ENCODE data around the gene YDJC.
"Not testable (repeated sequence)": the region's sequence is repeated elsewhere in the genome, so short reads cannot be mapped to it uniquely, and the experiment has no call there.

Gene YDJC

DNA sequence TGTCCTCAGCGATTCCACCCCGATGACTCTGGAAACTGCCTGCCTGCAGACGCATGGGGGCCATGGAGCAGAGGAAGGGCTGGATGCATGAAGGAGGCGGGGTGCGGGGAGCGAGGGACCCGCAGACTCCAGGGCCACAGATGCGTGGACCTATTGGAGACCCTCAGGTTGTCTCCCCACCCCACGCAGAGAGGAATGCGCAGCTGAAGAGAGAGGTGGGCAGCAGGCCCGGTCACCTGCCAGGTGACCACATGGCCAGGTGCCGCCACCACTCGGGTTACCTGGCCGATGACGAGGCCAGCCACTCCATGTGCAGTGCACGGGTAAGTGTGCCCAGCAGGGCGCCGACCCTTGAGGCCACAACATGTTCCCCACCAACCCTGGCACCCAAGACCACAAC, 3.1 kb upstream of the YDJC start:
- DNase-seq (ENCODE audit: low read depth in 2 of 2, low spot score in 1 of 2) = no peak

DNA sequence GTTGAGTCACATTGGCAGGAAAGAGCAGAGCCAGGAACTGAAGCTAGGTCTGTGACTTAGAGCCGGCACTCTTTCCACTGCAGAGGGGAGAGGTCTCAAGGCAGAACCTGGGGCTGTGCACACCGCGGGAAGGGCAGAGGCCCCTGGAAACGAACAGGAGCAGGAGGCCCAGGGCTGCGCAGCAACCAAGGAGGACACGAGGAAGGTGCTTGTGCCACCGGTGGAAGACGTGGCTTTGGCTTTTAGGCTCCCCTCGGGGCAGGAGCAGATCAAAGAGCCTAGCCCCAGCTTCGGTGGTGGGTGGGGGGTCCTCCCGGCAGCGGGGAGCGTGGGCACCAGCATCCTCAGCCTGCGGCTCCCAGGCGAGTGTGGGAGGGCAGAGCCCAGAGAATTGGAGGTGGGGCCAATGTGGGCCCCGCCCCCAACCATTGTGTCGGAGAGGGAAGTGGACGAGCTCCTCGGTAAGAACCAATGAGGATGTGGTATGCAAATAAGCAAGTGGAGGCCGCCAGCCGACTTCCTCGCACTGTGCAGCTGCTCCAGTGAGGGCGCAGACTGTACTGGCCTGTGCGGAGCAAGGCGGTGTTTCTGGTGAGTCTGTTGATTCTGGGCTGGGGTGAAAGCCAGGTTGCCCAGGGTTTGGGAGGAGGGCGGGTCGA, 2.5 kb upstream of the YDJC start, which contains the start of gene CCDC116:
Gene CCDC116, plus strand, starts transcription at position 524 of the 659 bp plus-strand sequence. CDS start 422 bp downstream, outside the sequence.
- peak in 1 of 2 donors; percentile 41 for DNase-seq (ENCODE audit: low read depth in 2 of 2, low spot score in 1 of 2)

DNA sequence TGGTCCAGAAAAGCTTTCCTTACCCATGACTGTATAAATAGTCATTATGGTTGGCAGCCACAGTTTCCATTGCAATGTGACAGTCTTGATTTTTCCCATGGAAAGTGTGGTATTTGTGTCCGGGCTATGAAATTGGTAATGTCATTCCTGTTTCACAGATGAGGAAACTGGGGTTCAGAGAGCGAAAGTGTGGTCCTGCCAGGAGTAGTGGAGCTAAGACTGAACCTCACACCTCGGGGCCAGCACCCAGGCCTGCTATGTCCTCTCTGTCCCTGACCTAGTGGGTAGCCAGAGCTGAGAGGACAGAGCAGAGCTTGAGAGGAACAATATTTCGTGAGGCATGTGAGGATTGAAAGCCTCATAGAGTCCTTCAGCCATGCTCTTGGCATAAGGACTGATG, 1.2 kb upstream of the YDJC start:
- DNase-seq (ENCODE audit: low read depth in 2 of 2, low spot score in 1 of 2) = no peak

DNA sequence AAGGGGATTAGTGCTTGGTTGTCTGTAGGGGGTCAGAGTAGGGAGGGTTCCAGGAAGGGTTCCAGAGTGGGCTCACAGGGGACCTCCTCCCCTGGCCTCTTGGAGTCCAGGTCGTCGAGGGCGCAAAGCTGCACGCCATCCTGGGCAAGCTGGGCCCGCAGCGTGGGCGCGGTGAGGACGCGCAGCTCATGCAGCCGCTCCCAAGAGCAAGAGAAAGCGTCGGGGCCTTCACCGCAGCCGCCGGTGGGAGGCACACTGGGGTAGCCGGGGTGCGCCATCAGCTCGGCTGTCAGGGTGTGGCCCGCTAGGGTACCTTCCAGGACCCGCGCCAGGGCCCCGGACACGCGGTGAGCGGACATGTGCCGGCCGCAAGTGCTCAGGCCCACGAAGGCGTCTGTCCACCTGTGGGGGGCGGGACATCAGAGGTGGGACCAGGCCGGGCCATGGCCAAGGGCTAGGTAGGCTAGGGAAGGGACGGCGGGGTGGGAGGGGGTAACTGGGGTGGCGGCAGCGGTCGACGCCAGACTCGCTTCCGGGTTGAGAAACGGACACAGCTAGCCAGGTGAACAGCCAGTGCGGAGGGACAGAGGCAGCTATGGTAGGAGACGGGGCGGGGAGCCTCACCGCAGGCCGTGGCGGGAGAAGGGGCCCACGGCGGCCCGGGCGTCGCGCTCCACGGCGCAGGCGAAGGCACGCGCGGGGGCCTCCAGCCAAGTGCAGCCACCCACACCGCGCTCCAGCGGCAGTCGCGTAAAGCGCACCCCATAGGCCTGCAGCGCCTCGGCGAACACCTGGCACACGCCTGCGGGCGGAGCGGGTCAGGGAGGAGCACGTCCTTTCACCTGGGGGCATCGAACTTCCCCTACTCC, 1.2 kb downstream of the YDJC start:
- no peak for DNase-seq (ENCODE audit: low read depth in 2 of 2, low spot score in 1 of 2)

DNA sequence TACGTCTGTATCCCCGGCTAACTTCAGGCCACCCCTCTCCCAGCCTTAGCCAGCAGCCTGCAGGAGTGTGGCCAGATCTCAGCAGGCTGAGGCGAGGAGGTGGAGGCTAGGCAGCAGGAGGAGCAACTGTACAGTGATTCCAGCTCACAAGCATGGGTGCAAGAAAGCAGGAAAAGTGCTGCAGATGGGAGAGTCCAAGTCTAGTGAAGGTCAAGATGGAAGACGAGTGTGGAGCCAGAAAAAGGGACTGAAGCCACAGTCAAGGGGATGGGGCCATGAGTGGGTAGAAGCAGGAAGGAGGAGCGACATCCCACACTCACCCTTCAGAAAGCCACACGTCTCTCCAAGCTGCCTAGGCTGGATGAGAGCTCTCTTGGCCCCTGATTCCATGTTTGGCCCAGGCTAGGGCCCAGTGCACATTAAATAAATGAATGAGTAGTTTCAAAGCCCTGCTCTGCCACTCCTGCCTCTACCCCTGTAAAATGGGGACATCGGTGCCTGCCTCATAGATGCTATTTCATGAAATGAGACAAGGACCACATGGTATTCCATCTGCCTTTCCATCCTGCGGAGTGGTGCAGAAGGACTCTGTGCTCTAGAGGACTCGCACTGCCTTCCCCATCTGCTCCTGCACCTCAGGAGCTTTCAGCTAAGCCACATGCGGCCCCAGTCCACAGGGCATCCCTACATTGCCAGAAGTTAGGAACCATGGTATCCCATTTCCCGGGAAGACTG, 2.9 kb downstream of the YDJC start:
- no peak for DNase-seq (ENCODE audit: low read depth in 2 of 2, low spot score in 1 of 2)

DNA sequence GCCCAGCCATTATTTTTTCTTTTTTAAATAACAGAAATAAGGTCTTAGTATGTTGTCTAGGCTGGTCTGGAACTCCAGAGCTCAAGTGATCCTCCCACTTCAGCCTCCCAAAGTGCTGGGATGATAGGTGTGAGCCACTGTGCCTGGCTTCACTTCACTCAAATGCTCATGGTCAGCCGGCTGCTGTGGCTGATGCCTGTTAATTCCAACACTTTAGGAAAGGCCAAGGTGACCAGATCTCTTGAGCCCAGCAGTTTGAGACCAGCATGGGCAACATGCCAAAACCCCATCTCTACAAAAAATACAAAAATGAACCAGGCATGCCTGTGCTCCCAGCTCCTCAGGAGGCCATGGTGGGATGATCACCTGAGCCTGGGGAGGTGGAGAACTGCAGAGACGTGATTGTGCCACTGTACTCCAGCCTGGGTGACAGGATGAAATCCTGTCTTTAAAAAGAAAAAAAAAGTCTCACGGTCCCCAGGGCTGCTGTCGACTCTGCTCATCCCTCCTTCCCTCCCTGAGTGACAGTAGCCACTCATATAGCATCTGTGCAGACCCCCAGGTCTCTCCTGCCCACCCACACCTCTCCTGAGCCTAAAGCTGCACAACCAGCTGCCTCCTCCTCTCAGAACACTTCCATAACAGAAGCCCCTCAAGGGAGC, 3.6 kb downstream of the YDJC start:
- no peak for DNase-seq (ENCODE audit: low read depth in 2 of 2, low spot score in 1 of 2)

DNA sequence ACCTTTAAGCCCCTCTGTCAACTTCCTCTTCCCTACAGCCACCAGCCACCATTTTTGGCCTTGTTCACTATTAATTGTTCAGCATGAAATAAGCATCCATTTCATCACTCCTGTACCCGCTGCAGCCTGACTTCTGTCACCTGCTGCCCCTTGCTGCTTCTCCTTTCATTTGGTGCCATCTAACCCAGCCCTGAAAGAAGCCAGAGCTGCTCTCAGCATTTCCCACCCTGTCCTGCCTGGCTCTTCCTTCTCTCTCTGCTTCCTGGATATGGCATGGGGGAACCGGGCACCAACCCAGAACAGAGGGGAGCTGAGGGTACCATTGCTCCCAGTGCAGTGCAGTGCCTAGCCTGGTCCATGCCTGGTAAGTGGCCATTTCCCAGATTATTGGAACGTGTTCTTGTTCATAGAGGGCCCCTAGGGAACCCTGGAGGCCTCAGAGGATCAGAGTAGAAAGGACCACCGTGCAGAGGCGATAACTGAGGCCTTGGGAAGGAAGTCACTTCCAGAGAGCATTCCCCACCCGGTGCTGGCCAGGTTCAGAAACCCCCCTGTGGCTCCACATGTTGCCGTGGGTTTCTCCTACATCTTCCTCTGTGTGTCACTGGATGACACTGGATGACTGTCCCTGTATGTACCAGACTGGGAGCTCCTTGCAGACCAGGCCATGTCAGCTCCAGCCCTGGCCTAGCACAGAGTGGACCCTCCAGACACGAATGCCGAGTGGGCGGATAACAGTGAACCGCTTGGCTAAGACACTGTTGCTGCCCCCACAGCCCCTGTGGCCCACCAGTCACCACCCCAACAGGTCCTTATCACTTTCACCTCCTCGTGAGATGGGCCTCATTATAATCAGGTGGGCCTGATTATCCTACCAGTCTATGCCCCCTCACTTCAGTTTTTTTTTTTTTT, 4.7 kb downstream of the YDJC start:
- DNase-seq (ENCODE audit: low read depth in 2 of 2, low spot score in 1 of 2) = no peak

DNA sequence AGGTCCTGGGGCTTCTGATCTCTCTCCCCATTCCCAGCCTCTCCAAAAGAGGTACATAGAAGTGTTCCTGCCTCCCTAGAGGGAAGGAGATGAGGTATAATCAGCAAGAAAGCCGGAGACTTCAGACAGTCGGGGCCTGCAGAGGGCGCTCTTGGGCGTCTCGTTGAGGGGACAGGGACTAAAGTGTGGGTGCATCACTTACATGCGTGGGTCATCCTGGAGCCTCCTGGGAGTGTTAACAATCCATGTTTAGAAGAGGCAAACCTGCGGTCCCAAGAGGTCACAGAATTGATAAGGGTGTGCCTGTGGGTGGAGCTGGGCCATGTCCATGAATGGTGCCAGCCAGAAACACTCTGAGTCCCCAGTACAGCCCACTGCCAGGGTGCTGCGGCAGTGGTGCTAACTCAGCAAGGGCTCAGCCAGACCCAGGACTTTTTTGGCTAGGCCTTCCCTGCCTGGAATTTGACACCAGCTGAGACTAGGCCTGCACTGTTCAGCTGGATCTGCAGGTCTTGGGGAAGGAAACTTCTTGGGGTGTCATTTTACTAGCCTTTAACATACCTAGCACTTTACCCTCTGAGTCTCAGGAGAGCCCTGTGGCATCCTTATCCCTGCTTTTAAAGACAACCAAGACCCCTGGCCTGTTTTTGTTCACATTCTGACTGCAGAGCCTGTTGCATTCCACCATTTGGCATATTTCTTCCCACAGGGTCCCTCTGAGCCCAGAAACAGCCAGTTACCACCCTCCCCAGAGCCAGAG, 5.5 kb downstream of the YDJC start:
- DNase-seq (ENCODE audit: low read depth in 2 of 2, low spot score in 1 of 2) = no peak

DNA sequence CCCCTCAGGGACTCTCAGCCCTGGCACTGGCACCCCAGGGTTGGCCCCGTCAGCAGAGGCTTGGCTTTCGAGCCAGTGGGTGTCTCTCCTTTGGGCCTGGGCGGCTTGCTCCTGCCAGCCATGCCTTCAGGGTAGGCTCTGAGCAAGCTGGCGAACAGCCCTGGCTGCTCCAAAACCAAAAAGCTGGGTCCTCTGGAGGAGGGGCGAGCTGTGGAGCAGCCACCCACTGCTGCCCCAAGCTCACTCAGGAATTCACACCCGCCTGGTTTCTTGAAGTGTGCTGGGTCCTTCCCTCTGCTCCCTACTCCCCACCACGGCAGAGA, 6.2 kb downstream of the YDJC start:
- DNase-seq (ENCODE audit: low read depth in 2 of 2, low spot score in 1 of 2) = no peak

DNA sequence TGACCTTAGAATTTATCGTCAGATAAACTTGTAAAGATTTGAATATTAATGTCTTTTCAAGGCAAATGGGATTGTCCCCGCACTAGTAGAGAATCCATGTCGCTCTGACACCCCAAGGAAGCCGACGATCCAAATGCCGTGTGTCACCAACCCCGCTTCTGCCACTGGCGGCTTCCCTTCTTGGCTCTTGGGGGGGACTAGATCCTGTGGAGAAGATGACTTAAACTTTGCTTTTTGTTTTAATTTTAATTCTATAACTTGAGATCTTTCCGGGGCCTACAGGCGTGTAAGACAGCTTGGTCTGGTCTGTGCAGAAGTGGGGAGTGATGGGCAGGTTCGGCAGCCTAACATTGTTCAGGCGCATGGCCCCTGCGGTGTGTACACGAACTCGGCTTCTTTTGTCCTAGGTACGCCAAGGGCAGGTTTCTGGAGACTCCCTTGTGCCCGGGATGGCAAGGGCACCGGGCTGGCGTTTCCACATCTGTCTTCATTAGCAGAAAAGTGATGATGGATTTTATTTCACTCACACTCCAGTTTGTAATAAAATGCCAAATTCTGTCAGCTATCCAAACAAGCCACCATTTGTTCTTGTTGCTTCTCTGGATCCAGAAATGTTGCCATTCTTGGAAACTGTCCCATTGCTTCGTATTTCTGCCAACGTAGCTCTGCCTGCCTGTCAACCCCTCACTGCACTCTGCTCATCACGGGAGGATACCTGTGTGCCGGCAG, 6.7 kb downstream of the YDJC start:
- DNase-seq (ENCODE audit: low read depth in 2 of 2, low spot score in 1 of 2) = no peak

DNA sequence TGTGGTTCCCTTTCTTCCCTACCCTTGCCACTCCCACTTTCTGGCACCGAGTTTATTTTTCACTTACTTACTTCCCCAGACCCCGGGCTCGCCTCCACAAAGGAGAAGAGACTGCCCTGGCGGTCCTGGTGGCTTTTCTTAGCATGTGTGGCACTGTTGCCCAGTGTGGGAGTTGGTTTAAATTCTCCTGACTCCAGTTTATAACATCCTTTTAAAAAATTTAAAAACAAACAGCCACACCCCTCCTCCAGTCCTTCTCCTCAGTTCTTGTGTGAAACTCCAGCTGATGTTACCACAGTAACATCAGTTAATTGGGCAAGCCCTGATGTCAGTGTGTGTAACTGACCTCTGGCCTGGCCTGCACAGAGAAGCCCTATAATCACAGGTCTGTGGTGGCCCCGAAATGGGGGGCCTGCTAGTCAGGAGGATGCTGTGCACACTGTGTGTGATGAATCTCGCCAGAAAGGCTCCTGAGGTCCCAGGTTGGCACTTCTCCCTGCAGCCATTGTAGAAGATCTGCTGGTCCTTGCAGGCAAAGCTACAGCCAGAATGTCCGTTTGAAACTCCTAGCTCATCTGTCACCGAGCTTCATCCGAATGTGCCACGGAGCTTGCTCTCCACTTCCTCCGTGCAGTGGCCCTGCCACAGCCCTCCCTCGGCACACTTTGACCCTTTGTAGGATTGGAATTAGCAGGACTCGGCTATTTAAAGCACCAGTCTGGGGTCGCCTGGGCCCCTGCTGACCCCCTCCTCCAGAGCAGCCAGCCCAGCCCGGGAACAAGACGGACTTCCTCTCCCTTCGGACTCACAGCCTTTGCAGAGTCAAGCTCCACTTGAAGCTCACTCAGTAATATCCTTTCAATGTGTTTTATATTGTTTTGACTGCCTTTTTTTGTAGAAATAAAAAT, 7.6 kb downstream of the YDJC start:
- no peak for DNase-seq (ENCODE audit: low read depth in 2 of 2, low spot score in 1 of 2)

DNA sequence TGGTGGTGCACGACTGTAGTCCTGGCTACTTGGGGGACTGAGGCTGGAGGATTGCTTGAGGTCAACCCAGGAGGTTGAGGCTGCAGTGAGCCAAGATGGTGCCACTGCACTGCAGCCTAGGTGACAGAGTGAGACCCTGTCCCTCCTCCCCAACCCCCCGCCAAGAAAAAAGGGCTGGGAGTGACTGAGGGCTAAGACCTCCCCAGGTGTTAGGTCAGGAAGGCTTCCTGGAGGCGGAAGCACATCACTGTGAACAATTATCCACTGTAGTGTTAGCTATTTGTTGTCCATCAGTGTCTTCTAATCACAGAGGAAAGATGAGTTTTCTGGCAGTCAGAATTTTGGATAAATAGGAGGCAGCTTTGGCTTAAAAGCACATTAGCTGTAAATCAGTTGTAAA, 8.8 kb downstream of the YDJC start:
- no peak for DNase-seq (ENCODE audit: low read depth in 2 of 2, low spot score in 1 of 2)

DNA sequence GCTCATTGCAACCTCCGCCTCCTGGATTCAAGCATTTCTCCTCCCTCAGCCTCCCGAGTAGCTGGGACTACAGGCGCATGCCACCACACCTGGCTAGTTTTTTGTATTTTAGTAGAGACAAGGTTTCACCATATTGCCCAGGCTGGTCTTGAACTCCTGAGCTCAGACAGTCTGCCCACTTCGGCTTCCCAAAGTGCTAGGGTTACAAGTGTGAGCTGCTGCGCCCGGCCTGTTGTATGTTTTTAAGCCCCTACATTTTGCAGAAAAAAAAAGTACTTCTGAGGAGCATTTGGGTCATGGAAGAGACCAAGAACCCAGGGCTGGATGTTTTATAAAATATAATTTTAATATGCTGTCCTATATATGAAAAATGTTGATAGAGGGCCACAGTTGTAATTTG, 12.5 kb downstream of the YDJC start:
- DNase-seq (ENCODE audit: low read depth in 2 of 2, low spot score in 1 of 2) = not testable (repeated sequence)

DNA sequence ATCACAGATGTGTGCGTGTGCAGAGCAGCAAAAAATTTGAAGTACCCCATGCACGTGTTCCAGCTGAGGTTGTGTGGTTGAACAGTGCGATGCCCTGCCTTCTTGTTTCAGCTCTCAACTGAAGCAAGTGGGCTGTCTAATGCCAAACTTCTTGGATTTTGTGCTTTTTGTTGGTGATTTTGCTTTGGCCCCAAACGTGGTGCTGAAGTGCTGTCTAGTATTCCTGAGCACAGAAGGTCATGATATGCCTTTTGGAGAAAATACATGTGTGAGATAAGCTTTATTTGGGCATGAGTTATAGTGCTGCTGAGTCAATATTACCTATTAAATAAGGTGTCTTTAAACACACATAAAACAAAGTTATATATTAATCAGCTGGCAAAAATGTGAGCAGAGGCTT, 14.1 kb downstream of the YDJC start:
- no peak for DNase-seq (ENCODE audit: low read depth in 2 of 2, low spot score in 1 of 2)

DNA sequence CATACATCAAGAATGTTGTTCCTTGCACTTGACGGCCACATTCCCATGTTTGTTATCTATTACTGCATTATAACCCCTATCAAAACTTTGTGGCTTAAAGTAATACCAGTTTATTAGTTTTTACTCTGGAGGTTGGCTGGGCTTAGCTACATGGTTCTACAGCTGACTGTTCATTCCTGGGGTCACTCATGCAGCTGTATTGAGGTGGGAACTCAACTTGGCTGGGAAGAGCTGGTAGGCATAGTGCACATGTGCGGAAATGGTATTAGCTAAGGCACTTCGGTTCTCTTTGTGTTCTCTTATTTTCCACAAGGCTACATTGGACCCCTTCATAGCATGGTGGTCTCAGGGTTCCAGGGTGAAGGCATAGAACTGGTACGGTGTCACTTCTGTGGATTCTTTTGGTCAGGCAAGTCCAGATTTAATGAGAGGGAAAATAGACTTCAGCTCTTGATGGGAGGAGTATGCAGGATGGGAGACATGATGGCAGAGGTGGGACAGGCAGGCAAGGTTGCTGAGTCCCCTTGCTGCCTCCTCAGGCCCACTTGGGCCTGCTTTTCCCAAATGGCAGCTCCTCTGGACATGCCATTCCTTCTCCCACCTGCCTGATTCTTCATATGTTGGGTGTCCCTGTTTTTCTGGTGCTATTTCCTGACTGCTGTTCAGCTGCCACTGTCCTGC, 16.1 kb downstream of the YDJC start:
- DNase-seq (ENCODE audit: low read depth in 2 of 2, low spot score in 1 of 2) = no peak

DNA sequence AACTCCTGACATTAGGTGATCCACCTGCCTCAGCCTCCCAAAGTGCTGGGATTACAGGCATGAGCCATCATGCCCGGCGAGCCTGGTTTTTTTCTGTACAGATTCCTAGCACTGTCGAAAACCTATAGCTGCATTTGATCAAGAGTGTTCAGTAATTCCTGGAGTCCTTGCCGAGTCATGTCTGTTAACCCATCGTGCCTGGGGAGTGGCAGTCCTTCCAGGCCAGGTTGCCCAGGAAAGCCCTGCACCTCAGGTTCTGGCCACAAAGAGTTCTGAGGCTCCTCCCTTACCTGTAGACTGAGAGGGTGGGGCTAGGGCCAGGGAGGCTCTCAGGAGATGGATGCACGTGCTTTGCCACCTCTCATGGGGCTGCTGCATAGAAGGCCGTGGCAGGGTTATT, 17.0 kb downstream of the YDJC start:
- no peak for DNase-seq (ENCODE audit: low read depth in 2 of 2, low spot score in 1 of 2)

DNA sequence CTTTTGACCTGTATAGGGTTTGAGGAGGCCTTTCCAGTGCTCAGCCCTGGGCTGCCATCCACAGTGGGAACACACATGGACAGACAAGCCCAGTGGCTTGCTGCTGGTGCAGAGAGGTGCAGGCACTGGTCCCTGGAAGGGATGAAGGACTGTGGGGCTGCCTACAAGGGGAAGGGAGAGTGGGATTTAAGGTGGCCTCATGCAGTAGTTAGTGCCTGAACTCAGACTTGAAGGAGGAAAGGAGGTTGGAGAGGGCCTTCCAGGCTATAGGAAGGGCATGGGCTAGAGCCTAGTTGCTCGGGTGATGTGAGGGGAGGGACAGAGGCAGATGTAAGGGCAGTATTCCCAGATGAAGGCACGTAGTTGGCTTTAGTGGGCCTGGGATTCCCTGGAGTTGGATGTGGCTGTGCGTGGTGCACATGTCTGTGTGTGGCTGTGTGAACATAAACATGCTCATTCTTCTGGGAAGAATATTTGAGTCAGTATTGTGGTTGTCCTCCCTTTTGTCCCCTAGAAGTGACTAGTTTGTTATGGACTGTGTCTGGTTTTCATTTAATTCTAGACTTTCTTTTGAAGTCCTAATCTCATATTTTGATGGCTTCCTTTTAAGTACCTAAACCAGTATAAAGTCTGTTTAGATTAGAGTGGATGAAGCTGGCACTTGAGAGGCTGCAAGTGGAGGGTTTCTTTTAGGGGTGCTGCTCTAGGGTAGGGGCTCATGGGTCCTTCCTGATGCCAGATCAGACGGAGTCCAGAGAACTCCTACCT, 18.4 kb downstream of the YDJC start:
- DNase-seq (ENCODE audit: low read depth in 2 of 2, low spot score in 1 of 2) = no peak
